PFSK-1 (cell line): ENCODE measurements around the gene PAPSS2.

Experiments used
- FOXP2 ChIP-seq: optimal IDR thresholded peaks from 2 replicates; pipeline ENCODE3; 2011; ENCODE audit warnings: borderline replicate concordance, control low read depth, inconsistent platforms; ENCODE audit not compliant: insufficient read depth; ENCODE audit errors: extremely low read length, extremely low read depth
- POLR2AphosphoS5 ChIP-seq: IDR thresholded peaks from 2 replicates; pipeline ENCODE4 v1.6.1; 2012; ENCODE audit warnings: low read depth, mild to moderate bottlenecking, control low read depth, low read length, moderate library complexity
- REST ChIP-seq, 2 experiments: IDR thresholded peaks; 2 replicates each; pipeline versions ENCODE4 v1.6.1 to v1.8.0; 2011 to 2012; ENCODE audit warnings: low read depth in 2 of 2, low read length in 2 of 2, control low read depth in 1 of 2, inconsistent platforms in 1 of 2, mild to moderate bottlenecking in 1 of 2, moderate library complexity in 1 of 2; ENCODE audit not compliant: insufficient read depth in 1 of 2
- SIN3A ChIP-seq: IDR thresholded peaks from 2 replicates; pipeline ENCODE4 v1.6.1; 2012; ENCODE audit warnings: mild to moderate bottlenecking, low read length, moderate library complexity, borderline replicate concordance; ENCODE audit not compliant: insufficient read depth
- TAF1 ChIP-seq: IDR thresholded peaks from 2 replicates; pipeline ENCODE4 v1.6.1; 2012; ENCODE audit warnings: low read length, control low read depth, borderline replicate concordance; ENCODE audit not compliant: insufficient read depth

Gene PAPSS2

GRCh38 chr10:87694011-87694794 is 34.5 kb downstream of the PAPSS2 start:
- no peak for TF ChIP-seq SIN3A
- TF ChIP-seq TAF1, result no peak
- no peak for TF ChIP-seq POLR2AphosphoS5
- no peak for TF ChIP-seq REST (IDR thresholded peaks at IDR 0.05; ENCODE audit: insufficient read depth in 1 of 2, low read depth in 2 of 2, low read length in 2 of 2)
- TF ChIP-seq FOXP2, result no peak

GRCh38 chr10:87695074-87695473 is 35.4 kb downstream of the PAPSS2 start:
- TF ChIP-seq SIN3A (no peak), TAF1 (no peak), FOXP2 (no peak), POLR2AphosphoS5 (no peak), REST (IDR thresholded peaks at IDR 0.05; ENCODE audit: insufficient read depth in 1 of 2, low read depth in 2 of 2, low read length in 2 of 2) (no peak)

- TF ChIP-seq SIN3A, result no peak
- no peak for TF ChIP-seq TAF1
- TF ChIP-seq FOXP2, result no peak
- no peak for TF ChIP-seq REST (IDR thresholded peaks at IDR 0.05; ENCODE audit: insufficient read depth in 1 of 2, low read depth in 2 of 2, low read length in 2 of 2)
- no peak for TF ChIP-seq POLR2AphosphoS5
Observed at GRCh38 chr10:87696922-87697745, 37.5 kb downstream of the PAPSS2 start.

GRCh38 chr10:87700031-87700796 is 40.5 kb downstream of the PAPSS2 start:
- TF ChIP-seq FOXP2, result no peak
- TF ChIP-seq TAF1, result no peak
- TF ChIP-seq SIN3A, result no peak
- TF ChIP-seq REST (IDR thresholded peaks at IDR 0.05; ENCODE audit: insufficient read depth in 1 of 2, low read depth in 2 of 2, low read length in 2 of 2), result no peak
- no peak for TF ChIP-seq POLR2AphosphoS5
